Naive thymus-derived CD8-positive, alpha-beta T cell (primary cell): Measurements from ENCODE around the gene CENPW. TPM values are rescaled to one million over a fixed set of nuclear protein-coding genes. Genes with fewer than 3 reads are reported as not detected.
A peak's percentile ranks its signal among the peaks of the same experiment; 100 is the strongest.

Experiments
- ATAC-seq, 2 donors: fragments of 150-1000 bp; cut with Tn5 transposase in 1 of 2; sonication (Bioruptor Pico), chemical (Tn5 transposase) in 1 of 2; 1 replicate in 1 of 2; 2 replicates in 1 of 2; pipeline ENCODE4 v1.10.0; 2021; ENCODE audit warnings: mild to moderate bottlenecking in 2 of 2, moderate library complexity in 2 of 2
- POLR2A ChIA-PET: fragments of 350-600 bp; sonication (Branson Sonifier 250); formaldehyde crosslinking; loops from one replicate; lab custom pipeline; 2021; ENCODE audit warnings: antibody characterized with exemption; lab: Charles Lee
- DNase-seq, 10 donors: peaks; one replicate each; pipeline versions ENCODE4 v3.0.0 to v3.0.0-alpha.2; 2020 to 2022
- H3K27ac Mint-ChIP-seq, 10 donors: one replicate each; pipeline ENCODE4 v1.8.0; 2020 to 2022; ENCODE audit warnings: mild to moderate bottlenecking in 10 of 10, mixed read lengths in 10 of 10, moderate library complexity in 4 of 10, inconsistent platforms in 1 of 10
- H3K27me3 Mint-ChIP-seq, 5 donors: one replicate each; pipeline ENCODE4 v1.8.0; 2021 to 2022; ENCODE audit warnings: mixed read lengths in 5 of 5
- H3K36me3 Mint-ChIP-seq, 3 donors: one replicate each; pipeline ENCODE4 v1.8.0; 2020 to 2022; ENCODE audit warnings: mixed read lengths in 3 of 3, mild to moderate bottlenecking in 2 of 3, inconsistent platforms in 1 of 3
- H3K4me1 Mint-ChIP-seq, 4 donors: one replicate each; pipeline ENCODE4 v1.8.0; 2021 to 2022; ENCODE audit warnings: mixed read lengths in 4 of 4
- H3K4me3 Mint-ChIP-seq, 10 donors: one replicate each; pipeline ENCODE4 v1.8.0; 2020 to 2022; ENCODE audit warnings: mild to moderate bottlenecking in 10 of 10, mixed read lengths in 10 of 10, moderate library complexity in 6 of 10, inconsistent platforms in 1 of 10
- H3K9me3 Mint-ChIP-seq, 9 donors: one replicate each; pipeline ENCODE4 v1.8.0; 2020 to 2022; ENCODE audit warnings: mixed read lengths in 9 of 9, mild to moderate bottlenecking in 3 of 9, inconsistent platforms in 1 of 9, moderate library complexity in 1 of 9
- polyA plus RNA-seq, 3 donors: library from polyadenylated mRNA; unstranded; fragments of 300-500 nt; fragmentation: Illumina TruSeq; gene quantifications; one replicate each; pipeline ENCODE4 v1.2.3, GENCODE V29; 2021
- total RNA-seq, 8 experiments: library from RNA in 2 of 8; stranded (reverse) in 2 of 8; gene quantifications; one replicate each; pipeline ENCODE4 v1.2.3 and lab custom pipeline; 2021 to 2026

The CENPW gene
- total and polyA plus RNA-seq, 5 experiments from 2014 or later, result 1.1 to 5.0 (median 2.6) TPM; not detected in 1

- Mint-ChIP-seq H3K36me3 (no peaks in the 10 kb centered on the region), H3K9me3 (no peaks in the 10 kb centered on the region), H3K4me3 (peak overlapping the region in 5 of 10 donors; percentile 7 to 39 (median 33)), H3K27ac (no peak overlapping the region), H3K4me1 (peaks cover 0 to 11% (median 4%) of the 10 kb centered on the region in 4 donors), H3K27me3 (no peaks in the 10 kb centered on the region)
- DNase-seq (no peak), ATAC-seq (no peak)
- POLR2A ChIA-PET, result no interaction called here
These were observed 1.2 kb downstream of the CENPW start for GRCh38 chr6:126341126-126341525.

DNA sequence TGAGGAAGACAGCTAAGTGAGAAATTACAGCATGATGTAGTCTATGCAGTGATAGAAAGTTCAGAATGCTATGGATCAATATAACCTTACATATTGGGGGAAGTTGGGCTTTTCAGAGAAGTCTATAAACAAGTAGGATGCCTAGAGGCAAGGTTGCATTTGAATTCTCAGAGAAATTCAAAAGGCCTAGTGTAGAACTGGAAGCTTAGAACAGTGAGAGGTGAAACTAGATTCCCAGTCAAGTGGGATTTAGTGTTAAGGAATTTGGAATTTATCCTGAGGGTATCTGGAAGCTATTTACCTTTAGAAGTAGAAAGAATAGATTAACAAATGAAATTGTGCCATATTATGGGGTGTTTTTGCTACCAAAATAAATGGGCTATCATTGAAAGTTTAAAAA is 4.3 kb downstream of the CENPW start:
- no peak overlapping the region for H3K4me3 Mint-ChIP-seq
- DNase-seq (no peak), ATAC-seq (no peak)
- no peaks in the 10 kb centered on the region for H3K36me3 Mint-ChIP-seq
- POLR2A ChIA-PET, result no interaction called here
- peaks cover 0 to 11% (median 4%) of the 10 kb centered on the region in 4 donors for H3K4me1 Mint-ChIP-seq
- no peak overlapping the region for H3K27ac Mint-ChIP-seq
- H3K9me3 Mint-ChIP-seq, result no peaks in the 10 kb centered on the region
- H3K27me3 Mint-ChIP-seq, result no peaks in the 10 kb centered on the region

DNA sequence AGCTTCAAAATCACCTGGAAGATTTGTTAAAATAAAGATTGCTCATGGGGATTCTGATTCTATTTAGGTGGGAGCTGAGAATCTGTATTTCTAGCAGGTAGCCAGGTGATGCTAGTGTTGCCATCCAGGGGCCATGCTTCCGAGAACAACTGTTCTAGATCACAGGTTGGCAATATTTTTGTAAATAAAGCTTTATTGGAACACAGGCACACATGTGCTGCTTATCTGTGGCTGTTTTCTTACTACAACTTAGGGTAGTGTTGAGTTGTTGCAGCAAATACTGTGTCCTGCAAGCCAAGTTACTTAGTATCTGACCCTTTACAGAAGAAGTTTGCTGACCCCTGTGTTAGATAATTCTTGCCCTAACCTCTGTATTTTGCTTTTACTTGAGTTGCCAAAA is 12.0 kb downstream of the CENPW start:
- H3K27ac Mint-ChIP-seq, result no peak overlapping the region
- H3K27me3 Mint-ChIP-seq, result no peaks in the 10 kb centered on the region
- no peak for DNase-seq
- H3K9me3 Mint-ChIP-seq, result peaks cover 0 to 13% (median 4%) of the 10 kb centered on the region in 9 donors
- no peaks in the 10 kb centered on the region for H3K4me1 Mint-ChIP-seq
- POLR2A ChIA-PET, result no interaction called here
- ATAC-seq, result no peak
- peaks cover 0 to 5% (median 0%) of the 10 kb centered on the region in 3 donors for H3K36me3 Mint-ChIP-seq
- H3K4me3 Mint-ChIP-seq, result no peak overlapping the region

DNA sequence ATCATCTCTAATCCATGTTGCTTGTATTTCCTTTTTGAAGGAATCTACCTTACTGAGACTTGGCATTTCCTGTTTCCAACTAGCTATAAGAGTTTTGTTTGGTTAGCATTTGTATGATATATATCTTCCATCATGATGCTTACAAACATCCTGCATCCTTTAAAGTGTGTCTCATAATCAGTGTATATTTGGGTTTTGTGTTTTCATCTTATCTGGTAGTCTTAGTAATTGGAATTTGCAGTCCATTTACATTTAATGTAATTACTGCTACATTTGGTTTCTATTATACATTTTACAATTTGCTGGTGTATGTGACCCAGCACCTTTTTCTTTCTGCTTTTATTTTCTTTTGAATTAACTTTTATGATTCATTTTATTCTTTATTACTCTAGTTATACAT is 12.6 kb downstream of the CENPW start:
- DNase-seq (no peak), ATAC-seq (no peak)
- no peak overlapping the region for H3K27ac Mint-ChIP-seq
- H3K9me3 Mint-ChIP-seq, result peaks cover 0 to 18% (median 8%) of the 10 kb centered on the region in 9 donors
- H3K4me3 Mint-ChIP-seq, result no peak overlapping the region
- peaks cover 0 to 5% (median 0%) of the 10 kb centered on the region in 3 donors for H3K36me3 Mint-ChIP-seq
- H3K4me1 Mint-ChIP-seq, result no peaks in the 10 kb centered on the region
- POLR2A ChIA-PET, result no interaction called here
- H3K27me3 Mint-ChIP-seq, result no peaks in the 10 kb centered on the region

GRCh38 chr6:126356526-126356925 is 16.6 kb downstream of the CENPW start:
- ATAC-seq, result no peak
- peaks cover 10 to 55% (median 31%) of the 10 kb centered on the region in 9 donors for H3K9me3 Mint-ChIP-seq
- H3K36me3 Mint-ChIP-seq, result peaks cover 4 to 37% (median 16%) of the 10 kb centered on the region in 3 donors
- H3K4me1 Mint-ChIP-seq, result no peaks in the 10 kb centered on the region
- H3K27ac Mint-ChIP-seq, result no peak overlapping the region
- POLR2A ChIA-PET, result interaction anchor here (1.0 kb wide), 1 partner anchor 399 kb away, joined by 3 read pairs; no protein-coding TSS in a partner anchor
- no peaks in the 10 kb centered on the region for H3K27me3 Mint-ChIP-seq
- no peak overlapping the region for H3K4me3 Mint-ChIP-seq
- DNase-seq, result no peak

DNA sequence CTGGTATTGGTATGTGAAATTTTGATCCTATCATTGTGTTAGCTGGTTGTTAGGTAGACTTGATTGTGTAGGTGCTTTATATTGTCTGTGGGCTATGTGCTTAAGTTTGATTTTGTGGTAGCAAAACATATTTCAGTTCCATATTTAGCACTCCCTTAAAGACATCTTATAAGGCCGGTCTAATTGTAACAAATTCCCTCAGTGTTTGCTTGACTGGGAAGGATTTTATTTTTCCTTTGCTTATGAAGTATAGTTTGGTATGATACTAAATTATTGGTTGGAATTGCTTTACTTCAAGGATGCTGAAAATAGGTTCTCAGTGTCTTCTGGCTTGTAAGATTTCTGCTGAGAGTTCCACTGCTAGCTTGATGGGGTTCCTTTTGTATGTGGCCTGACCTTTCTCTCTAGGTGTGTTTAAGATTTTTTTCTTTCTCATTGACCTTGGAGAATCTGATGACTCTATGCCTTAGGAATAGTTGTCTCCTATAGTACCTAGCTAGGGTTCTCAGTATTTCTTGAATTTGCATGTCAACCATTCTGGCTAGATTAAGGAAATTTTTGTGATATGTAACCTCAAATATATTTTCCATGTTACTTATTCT is 20.1 kb downstream of the CENPW start:
- Mint-ChIP-seq H3K27me3 (no peaks in the 10 kb centered on the region), H3K9me3 (peaks cover 12 to 65% (median 33%) of the 10 kb centered on the region in 9 donors), H3K36me3 (peaks cover 4 to 42% (median 16%) of the 10 kb centered on the region in 3 donors), H3K27ac (no peak overlapping the region), H3K4me1 (no peaks in the 10 kb centered on the region), H3K4me3 (no peak overlapping the region)
- ATAC-seq (no peak), DNase-seq (no peak)
- POLR2A ChIA-PET, result no interaction called here

GRCh38 chr6:126361832-126362440 is 22.0 kb downstream of the CENPW start:
- no peaks in the 10 kb centered on the region for H3K4me1 Mint-ChIP-seq
- no peaks in the 10 kb centered on the region for H3K27me3 Mint-ChIP-seq
- peaks cover 12 to 55% (median 28%) of the 10 kb centered on the region in 9 donors for H3K9me3 Mint-ChIP-seq
- no peak for DNase-seq
- POLR2A ChIA-PET, result no interaction called here
- peaks cover 4 to 37% (median 16%) of the 10 kb centered on the region in 3 donors for H3K36me3 Mint-ChIP-seq
- H3K4me3 Mint-ChIP-seq, result no peak overlapping the region
- ATAC-seq, result no peak
- no peak overlapping the region for H3K27ac Mint-ChIP-seq

DNA sequence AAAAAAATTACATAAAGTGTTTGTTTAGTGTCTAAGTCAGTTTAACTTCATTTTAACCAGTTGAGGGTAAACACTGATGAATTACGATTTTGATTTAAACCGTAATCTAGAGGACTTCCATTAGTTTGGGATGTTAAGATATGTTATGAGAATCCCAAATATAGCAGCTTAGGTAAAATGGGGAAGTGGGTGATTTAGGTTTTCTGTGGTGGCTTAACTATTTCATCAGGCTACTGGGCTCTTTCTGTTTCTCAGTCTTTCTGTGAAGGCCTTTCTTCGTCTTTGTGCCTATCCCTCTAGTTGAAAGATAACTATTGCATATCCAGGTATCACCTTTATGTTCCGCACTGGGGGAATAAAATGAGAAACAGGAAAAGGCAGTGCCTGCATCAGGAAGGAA is 27.9 kb downstream of the CENPW start:
- Mint-ChIP-seq H3K36me3 (no peaks in the 10 kb centered on the region), H3K4me1 (no peaks in the 10 kb centered on the region), H3K9me3 (peaks cover 0 to 11% (median 0%) of the 10 kb centered on the region in 9 donors)

GRCh38 chr6:126372626-126373025 is 32.7 kb downstream of the CENPW start:
- H3K4me1 Mint-ChIP-seq, result no peaks in the 10 kb centered on the region
- DNase-seq (no peak), ATAC-seq (no peak)
- H3K4me3 Mint-ChIP-seq, result no peak overlapping the region
- POLR2A ChIA-PET, result no interaction called here
- H3K27ac Mint-ChIP-seq, result no peak overlapping the region
- H3K36me3 Mint-ChIP-seq, result no peaks in the 10 kb centered on the region
- H3K9me3 Mint-ChIP-seq, result peaks cover 0 to 11% (median 0%) of the 10 kb centered on the region in 9 donors
- H3K27me3 Mint-ChIP-seq, result no peaks in the 10 kb centered on the region

More for the DNA sequence above, 27.9 kb downstream of the CENPW start:
- Mint-ChIP-seq H3K27ac (no peak overlapping the region), H3K27me3 (no peaks in the 10 kb centered on the region), H3K4me3 (no peak overlapping the region)
- DNase-seq, result no peak
- POLR2A ChIA-PET, result no interaction called here
- ATAC-seq, result no peak

GRCh38 chr6:126373344-126373743 is 33.4 kb downstream of the CENPW start:
- H3K4me3 Mint-ChIP-seq, result no peak overlapping the region
- H3K36me3 Mint-ChIP-seq, result no peaks in the 10 kb centered on the region
- DNase-seq, result no peak
- peaks cover 0 to 11% (median 0%) of the 10 kb centered on the region in 9 donors for H3K9me3 Mint-ChIP-seq
- H3K27me3 Mint-ChIP-seq, result no peaks in the 10 kb centered on the region
- no peaks in the 10 kb centered on the region for H3K4me1 Mint-ChIP-seq
- no peak for ATAC-seq
- POLR2A ChIA-PET, result no interaction called here
- H3K27ac Mint-ChIP-seq, result no peak overlapping the region

- Mint-ChIP-seq H3K4me1 (no peaks in the 10 kb centered on the region), H3K36me3 (no peaks in the 10 kb centered on the region), H3K4me3 (no peak overlapping the region), H3K9me3 (peaks cover 0 to 7% (median 0%) of the 10 kb centered on the region in 9 donors), H3K27ac (no peak overlapping the region), H3K27me3 (no peaks in the 10 kb centered on the region)
- DNase-seq (no peak), ATAC-seq (no peak)
- POLR2A ChIA-PET, result no interaction called here
These were observed 34.5 kb downstream of the CENPW start for GRCh38 chr6:126374372-126374771.

DNA sequence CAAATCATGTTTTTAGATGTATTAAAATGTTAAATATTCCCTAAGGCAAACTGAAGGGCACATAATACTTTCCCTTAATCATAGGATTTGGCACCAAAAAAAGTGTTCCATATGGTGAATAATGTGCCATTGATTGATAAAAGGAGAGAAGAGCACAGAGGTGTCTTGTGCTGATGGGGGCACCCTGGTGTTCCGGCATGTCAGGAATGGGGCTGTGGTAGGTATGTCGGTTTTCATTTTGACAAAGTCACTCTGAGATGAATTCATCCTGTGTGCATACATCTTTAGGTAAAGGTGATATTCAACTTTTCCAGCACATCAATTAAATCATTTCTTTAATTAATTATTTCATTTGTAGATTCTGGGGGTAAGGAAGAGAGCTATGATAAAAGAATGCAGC is 36.8 kb downstream of the CENPW start:
- Mint-ChIP-seq H3K36me3 (no peaks in the 10 kb centered on the region), H3K4me3 (no peak overlapping the region), H3K9me3 (peaks cover 3 to 10% (median 7%) of the 10 kb centered on the region in 9 donors), H3K27ac (no peak overlapping the region), H3K4me1 (no peaks in the 10 kb centered on the region), H3K27me3 (no peaks in the 10 kb centered on the region)
- ATAC-seq (no peak), DNase-seq (no peak)
- POLR2A ChIA-PET, result no interaction called here

GRCh38 chr6:126377594-126378153 is 37.8 kb downstream of the CENPW start:
- POLR2A ChIA-PET, result no interaction called here
- Mint-ChIP-seq H3K9me3 (peaks cover 5 to 20% (median 12%) of the 10 kb centered on the region in 9 donors), H3K27ac (no peak overlapping the region), H3K27me3 (no peaks in the 10 kb centered on the region), H3K36me3 (peaks cover 0 to 6% (median 0%) of the 10 kb centered on the region in 3 donors), H3K4me3 (no peak overlapping the region), H3K4me1 (no peaks in the 10 kb centered on the region)
- ATAC-seq (no peak), DNase-seq (no peak)
